ENCODE results near the gene TMEM140. TPM values are rescaled to one million over a fixed set of nuclear protein-coding genes. Genes with fewer than 3 reads are reported as not detected.

Gene TMEM140
- total RNA-seq, 1 experiment from 2014 or later: 0.92 TPM

DNA sequence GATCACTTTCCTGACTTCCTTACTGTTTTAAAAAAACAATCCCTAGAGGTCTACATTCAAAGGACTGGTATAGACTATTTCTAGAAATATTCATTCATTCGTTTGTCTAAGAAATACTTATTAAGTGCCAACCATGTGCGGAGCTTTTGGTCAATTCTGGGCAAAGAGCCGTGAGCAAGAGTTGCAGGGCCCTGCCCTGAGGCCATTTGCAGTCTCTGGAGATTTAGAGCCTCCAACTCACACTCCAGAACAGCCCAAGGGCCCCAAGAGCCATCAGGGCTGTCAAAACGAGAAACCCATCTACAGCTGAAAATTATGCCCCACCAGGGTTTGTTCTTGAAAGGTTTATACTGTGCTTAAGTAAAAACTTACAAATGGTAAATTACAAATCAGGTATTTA is 47.3 kb downstream of the TMEM140 start:
- ChIA-PET POLR2A (ENCODE audit: unreplicated experiment) (no interaction called here), CTCF (no interaction called here)
- Histone ChIP-seq H3K9me3 (ENCODE audit: insufficient read depth, low read depth) (no peaks in the 10 kb centered on the region), H3K27me3 (ENCODE audit: insufficient read depth, low read depth) (no peaks in the 10 kb centered on the region), H4K20me1 (ENCODE audit: insufficient read depth) (no peaks in the 10 kb centered on the region), H3F3A (ENCODE audit: insufficient read depth, low read depth) (no peaks in the 10 kb centered on the region), H3K27ac (no peak overlapping the region), H2AFZ (no peak overlapping the region), H3K36me3 (ENCODE audit: low read depth) (no peaks in the 10 kb centered on the region), H3K4me1 (replicated peaks; ENCODE audit: insufficient read depth) (no peaks in the 10 kb centered on the region), H3K79me2 (ENCODE audit: low read depth) (no peaks in the 10 kb centered on the region), H3K4me3 (no peak overlapping the region), H3K9me2 (ENCODE audit: insufficient read depth) (no peaks in the 10 kb centered on the region), H3K4me2 (no peak overlapping the region)
- no peak for TF ChIP-seq EZH2 (IDR thresholded peaks at IDR 0.05; ENCODE audit: low read depth)
- TF ChIP-seq, protein P1, sequence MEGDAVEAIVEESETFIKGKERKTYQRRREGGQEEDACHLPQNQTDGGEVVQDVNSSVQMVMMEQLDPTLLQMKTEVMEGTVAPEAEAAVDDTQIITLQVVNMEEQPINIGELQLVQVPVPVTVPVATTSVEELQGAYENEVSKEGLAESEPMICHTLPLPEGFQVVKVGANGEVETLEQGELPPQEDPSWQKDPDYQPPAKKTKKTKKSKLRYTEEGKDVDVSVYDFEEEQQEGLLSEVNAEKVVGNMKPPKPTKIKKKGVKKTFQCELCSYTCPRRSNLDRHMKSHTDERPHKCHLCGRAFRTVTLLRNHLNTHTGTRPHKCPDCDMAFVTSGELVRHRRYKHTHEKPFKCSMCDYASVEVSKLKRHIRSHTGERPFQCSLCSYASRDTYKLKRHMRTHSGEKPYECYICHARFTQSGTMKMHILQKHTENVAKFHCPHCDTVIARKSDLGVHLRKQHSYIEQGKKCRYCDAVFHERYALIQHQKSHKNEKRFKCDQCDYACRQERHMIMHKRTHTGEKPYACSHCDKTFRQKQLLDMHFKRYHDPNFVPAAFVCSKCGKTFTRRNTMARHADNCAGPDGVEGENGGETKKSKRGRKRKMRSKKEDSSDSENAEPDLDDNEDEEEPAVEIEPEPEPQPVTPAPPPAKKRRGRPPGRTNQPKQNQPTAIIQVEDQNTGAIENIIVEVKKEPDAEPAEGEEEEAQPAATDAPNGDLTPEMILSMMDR (conservative IDR thresholded peaks at IDR 0.05): no peak
- no peak for DNase-seq
- intact Hi-C loops (cut with micrococcal nuclease; ENCODE audit: unreplicated experiment): no loop called here
- no TSS peak for BruUV-seq (replicated peaks)

DNA sequence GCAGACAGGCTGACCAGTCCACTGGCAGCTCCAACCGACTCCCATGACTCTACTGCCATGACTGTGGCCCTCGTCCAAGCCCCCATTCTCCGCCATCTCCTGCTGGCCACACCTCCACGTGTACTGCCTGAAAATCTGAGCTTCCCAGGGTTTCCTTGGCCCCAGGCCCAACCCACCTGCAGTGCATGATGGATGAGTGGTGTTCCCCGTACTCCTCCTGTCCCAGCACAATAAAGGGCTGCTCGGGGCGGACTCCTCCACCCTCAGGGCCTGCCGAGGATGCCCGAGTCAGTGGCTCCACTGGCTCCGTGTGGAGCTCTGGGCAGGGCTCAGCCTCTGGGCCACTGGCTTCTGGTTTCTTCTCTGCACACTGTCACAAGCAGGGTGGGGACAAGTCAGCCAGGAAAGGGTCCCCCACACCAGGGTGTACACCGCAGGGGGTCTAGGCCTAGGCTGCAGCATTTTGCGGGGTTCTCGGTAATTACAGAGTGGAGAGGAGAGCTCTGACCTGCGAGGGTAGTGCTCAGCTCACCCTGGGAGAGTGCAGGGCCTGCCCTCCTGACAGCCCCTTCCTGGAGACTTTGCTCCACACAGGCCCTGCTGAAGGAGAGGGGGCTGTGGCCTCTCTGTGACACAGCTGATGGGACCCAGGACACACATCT is 48.2 kb downstream of the TMEM140 start:
- no peaks in the 10 kb centered on the region for H3K79me2 ChIP-seq (ENCODE audit: low read depth)
- no peaks in the 10 kb centered on the region for H3K9me2 ChIP-seq (ENCODE audit: insufficient read depth)
- no peak overlapping the region for H3K4me3 ChIP-seq
- no peak overlapping the region for H3K4me2 ChIP-seq
- intact Hi-C loops (cut with micrococcal nuclease; ENCODE audit: unreplicated experiment): no loop called here
- H3K36me3 ChIP-seq (ENCODE audit: low read depth): no peaks in the 10 kb centered on the region
- no peak overlapping the region for H3K27ac ChIP-seq
- ChIA-PET POLR2A (ENCODE audit: unreplicated experiment) (no interaction called here), CTCF (no interaction called here)
- no TSS peak for BruUV-seq (replicated peaks)
- H3F3A ChIP-seq (ENCODE audit: insufficient read depth, low read depth): no peaks in the 10 kb centered on the region
- H2AFZ ChIP-seq: no peak overlapping the region
- H3K27me3 ChIP-seq (ENCODE audit: insufficient read depth, low read depth): no peaks in the 10 kb centered on the region
- H3K9me3 ChIP-seq (ENCODE audit: insufficient read depth, low read depth): no peaks in the 10 kb centered on the region
- no peaks in the 10 kb centered on the region for H3K4me1 ChIP-seq (replicated peaks; ENCODE audit: insufficient read depth)
- no peak for DNase-seq
- H4K20me1 ChIP-seq (ENCODE audit: insufficient read depth): no peaks in the 10 kb centered on the region
- TF ChIP-seq, protein P1 (conservative IDR thresholded peaks at IDR 0.05): no peak
- no peak for TF ChIP-seq EZH2 (IDR thresholded peaks at IDR 0.05; ENCODE audit: low read depth)

DNA sequence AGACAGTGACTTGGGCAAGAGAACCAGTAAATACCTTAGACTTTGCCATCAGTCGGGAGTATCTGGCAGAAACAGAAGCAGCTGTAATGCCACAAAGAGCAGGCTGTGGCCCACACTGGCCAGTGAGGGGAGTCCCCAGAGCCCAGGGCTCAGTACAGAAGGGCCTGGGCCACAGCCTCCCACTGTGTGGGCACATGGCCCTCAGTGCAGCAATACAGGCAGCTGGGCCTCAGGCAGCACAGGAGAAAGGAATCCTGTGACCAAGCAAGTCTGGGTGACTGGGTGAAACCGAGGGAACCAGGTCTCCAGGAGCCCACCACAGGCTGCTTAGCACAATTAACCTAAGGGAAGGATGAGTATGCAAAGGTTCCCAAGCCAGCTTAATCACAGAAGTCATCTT is 49.5 kb downstream of the TMEM140 start:
- Histone ChIP-seq H4K20me1 (ENCODE audit: insufficient read depth) (no peaks in the 10 kb centered on the region), H3K79me2 (ENCODE audit: low read depth) (no peaks in the 10 kb centered on the region), H3K27ac (no peak overlapping the region), H2AFZ (no peak overlapping the region), H3K4me2 (no peak overlapping the region), H3K9me2 (ENCODE audit: insufficient read depth) (no peaks in the 10 kb centered on the region), H3K36me3 (ENCODE audit: low read depth) (no peaks in the 10 kb centered on the region), H3K27me3 (ENCODE audit: insufficient read depth, low read depth) (no peaks in the 10 kb centered on the region), H3F3A (ENCODE audit: insufficient read depth, low read depth) (no peaks in the 10 kb centered on the region), H3K9me3 (ENCODE audit: insufficient read depth, low read depth) (no peaks in the 10 kb centered on the region), H3K4me3 (no peak overlapping the region), H3K4me1 (replicated peaks; ENCODE audit: insufficient read depth) (no peaks in the 10 kb centered on the region)
- ChIA-PET POLR2A (ENCODE audit: unreplicated experiment) (no interaction called here), CTCF (no interaction called here)
- BruUV-seq (replicated peaks): no TSS peak
- TF ChIP-seq, protein P1 (conservative IDR thresholded peaks at IDR 0.05): no peak
- TF ChIP-seq EZH2 (IDR thresholded peaks at IDR 0.05; ENCODE audit: low read depth): no peak
- intact Hi-C loops (cut with micrococcal nuclease; ENCODE audit: unreplicated experiment): no loop called here
- peak in 1 of 2 experiments; percentile 6 for DNase-seq
